HCT116 (cell line): ENCODE results near the gene EYA4. TPM values are rescaled to one million over a fixed set of nuclear protein-coding genes. Genes with fewer than 3 reads are reported as not detected.

ENCODE experiments used
- ATAC-seq: fragments of 200-7000 bp; cut with Tn5 transposase; 2 replicates; pipeline ENCODE4 v1.9.1; 2020; ENCODE audit warnings: mild to moderate bottlenecking, moderate library complexity
- BruUV-seq: library from RNA; stranded (reverse); fragments of 400-500 nt; replicated peaks from 2 replicates; lab custom pipeline; 2021; lab: Mats Ljungman, UMichigan
- CTCF ChIA-PET: fragments of 300-600 bp; sonication (Branson Sonifier 250); formaldehyde crosslinking; loops from one replicate; lab custom pipeline; 2021; ENCODE audit warnings: antibody characterized with exemption; lab: Charles Lee
- POLR2A ChIA-PET: fragments of 300-600, 350-600 bp; sonication (Branson Sonifier 250); formaldehyde crosslinking; loops from one replicate; lab custom pipeline; 2021; ENCODE audit warnings: antibody characterized with exemption; lab: Charles Lee
- RAD21 ChIA-PET, 2 experiments: fragments of 300-600 bp; sonication (Branson Sonifier 250); formaldehyde crosslinking; loops; one replicate each; lab custom pipeline; 2023; ENCODE audit warnings: low total read pairs in 2 of 2; ENCODE audit not compliant: uncharacterized antibody in 2 of 2, unreplicated experiment in 2 of 2, low non-redundant PET in 1 of 2; lab: Charles Lee
- DNase-seq: peaks from one replicate; pipeline ENCODE4 v3.0.0-alpha.2; 2010; ENCODE audit warnings: low read depth, low spot score
- H2AFZ ChIP-seq: fragments of 200-600 bp; shearing (Covaris generic), sonication (generic); 2 replicates; pipeline ENCODE4 v1.6.1; 2017; ENCODE audit warnings: low read depth, mixed run types, mixed read lengths, antibody characterized with exemption, low read length; ENCODE audit not compliant: poor library complexity, severe bottlenecking
- H3K27ac ChIP-seq: 2 replicates; pipeline ENCODE4 v1.5.1; 2012; ENCODE audit warnings: low read depth, low read length
- H3K27me3 ChIP-seq: fragments of 200-600 bp; sonication (generic); 2 replicates; pipeline ENCODE4 v1.6.1; 2016; ENCODE audit warnings: mixed run types, low read length, mixed read lengths; ENCODE audit not compliant: insufficient read depth
- H3K36me3 ChIP-seq, 2 experiments: fragments of 200-500 bp in 1 of 2; fragments of 200-600 bp in 1 of 2; sonication (Bioruptor generic) in 1 of 2; sonication (generic) in 1 of 2; 2 replicates each; pipeline versions ENCODE4 v1.5.1 to v1.6.1; 2014 to 2016; ENCODE audit warnings: low read length in 2 of 2, inconsistent platforms in 1 of 2, mixed read lengths in 1 of 2, mixed run types in 1 of 2; ENCODE audit not compliant: insufficient read depth in 2 of 2, control insufficient read depth in 1 of 2
- H3K4me1 ChIP-seq, 2 experiments: fragments of 200-600 bp in 1 of 2; sonication (generic) in 1 of 2; 2 replicates each; pipeline versions ENCODE4 v1.5.1 to v1.6.1; 2012 to 2017; ENCODE audit warnings: low read length in 2 of 2, inconsistent platforms in 1 of 2, mild to moderate bottlenecking in 1 of 2, mixed read lengths in 1 of 2, mixed run types in 1 of 2, moderate library complexity in 1 of 2; ENCODE audit not compliant: insufficient read depth in 2 of 2, control insufficient read depth in 1 of 2
- H3K4me2 ChIP-seq: fragments of 200-600 bp; sonication (generic); 2 replicates; pipeline ENCODE4 v1.6.1; 2017; ENCODE audit warnings: mixed run types, low read length, mixed read lengths
- H3K4me3 ChIP-seq, 2 experiments: fragments of 200-600 bp in 1 of 2; sonication (generic) in 1 of 2; replicated peaks in 1 of 2; 2 replicates each; pipeline ENCODE4 v1.5.1; 2011 to 2016; ENCODE audit warnings: low read length in 2 of 2, control low read depth in 1 of 2, low read depth in 1 of 2, mild to moderate bottlenecking in 1 of 2, mixed read lengths in 1 of 2, mixed run types in 1 of 2
- H3K79me2 ChIP-seq: fragments of 200-600 bp; sonication (generic); 2 replicates; pipeline ENCODE4 v1.6.1; 2017; ENCODE audit warnings: mild to moderate bottlenecking, mixed run types, low read length, moderate library complexity, mixed read lengths; ENCODE audit not compliant: insufficient read depth
- H3K9ac ChIP-seq: fragments of 200-600 bp; sonication (generic); 2 replicates; pipeline ENCODE4 v1.6.1; 2016; ENCODE audit warnings: low read length, mixed read lengths
- H3K9me2 ChIP-seq: fragments of 200-600 bp; sonication (generic), shearing (Covaris generic); 2 replicates; pipeline ENCODE4 v1.6.1; 2017; ENCODE audit warnings: mixed run types, mild to moderate bottlenecking, moderate library complexity; ENCODE audit not compliant: insufficient read depth
- H3K9me3 ChIP-seq, 2 experiments: fragments of 200-500 bp in 1 of 2; fragments of 200-600 bp in 1 of 2; sonication (Bioruptor generic) in 1 of 2; sonication (generic) in 1 of 2; 2 replicates each; pipeline ENCODE4 v1.6.1; 2014 to 2017; ENCODE audit warnings: low read length in 2 of 2, mixed read lengths in 2 of 2, inconsistent platforms in 1 of 2, low read depth in 1 of 2, mild to moderate bottlenecking in 1 of 2, mixed run types in 1 of 2, moderate library complexity in 1 of 2; ENCODE audit not compliant: control insufficient read depth in 1 of 2, insufficient read depth in 1 of 2
- H4K20me1 ChIP-seq: fragments of 200-600 bp; sonication (generic), shearing (Covaris generic); 2 replicates; pipeline ENCODE4 v1.6.1; 2017; ENCODE audit warnings: mixed run types, mild to moderate bottlenecking, moderate library complexity; ENCODE audit not compliant: insufficient read depth
- CBX3 ChIP-seq: IDR thresholded peaks from 2 replicates; pipeline ENCODE4 v1.6.1; 2012; ENCODE audit warnings: low read depth
- EGR1 ChIP-seq: IDR thresholded peaks from 2 replicates; pipeline ENCODE4 v1.6.1; 2012; ENCODE audit warnings: low read depth
- FOSL1 ChIP-seq: IDR thresholded peaks from 2 replicates; pipeline ENCODE4 v1.6.1; 2012; ENCODE audit warnings: low read depth
- POLR2AphosphoS5 ChIP-seq: IDR thresholded peaks from 2 replicates; pipeline ENCODE4 v1.6.1; 2011; ENCODE audit warnings: mild to moderate bottlenecking, low read depth, low read length, moderate library complexity
- RAD21 ChIP-seq: IDR thresholded peaks from 2 replicates; pipeline ENCODE4 v1.6.1; 2012; ENCODE audit warnings: low read depth, mild to moderate bottlenecking
- SRF ChIP-seq: IDR thresholded peaks from 2 replicates; pipeline ENCODE4 v1.6.1; 2012; ENCODE audit warnings: low read depth
- TCF7L2 ChIP-seq: IDR thresholded peaks from 2 replicates; pipeline ENCODE4 v1.7.0; 2011; ENCODE audit warnings: borderline replicate concordance, inconsistent platforms; ENCODE audit not compliant: insufficient read depth, insufficient read length; ENCODE audit errors: extremely low read depth
- intact Hi-C: fragments of 100-400 bp; cut with micrococcal nuclease; formaldehyde crosslinking; loops from 2 replicates; pipeline ENCODE4 v1.10.0; 2022
- total RNA-seq: library from RNA; stranded (reverse); gene quantifications from one replicate; pipeline ENCODE4 v1.2.1, GENCODE V29; 2021; ENCODE audit not compliant: unreplicated experiment
- TF ChIP-seq, protein P1 (sequence below): IDR thresholded peaks from 2 replicates; pipeline ENCODE4 v1.6.1; 2012
- TF ChIP-seq, protein P2 (sequence below), 3 experiments: fragments of 200-600 bp in 1 of 3; sonication (generic) in 1 of 3; IDR thresholded peaks in 2 of 3; conservative IDR thresholded peaks in 1 of 3; 2 replicates each; pipeline ENCODE4 v1.5.1; 2012 to 2017; ENCODE audit warnings: low read depth in 2 of 3, low read length in 2 of 3, antibody characterized with exemption in 1 of 3, borderline replicate concordance in 1 of 3, control low read depth in 1 of 3, mild to moderate bottlenecking in 1 of 3, mixed read lengths in 1 of 3, mixed run types in 1 of 3, moderate library complexity in 1 of 3; ENCODE audit not compliant: insufficient read depth in 1 of 3

EYA4 gene
- total RNA-seq, 1 experiment from 2014 or later: not detected

GRCh38 chr6:133244519-133244918, 3.4 kb downstream of the EYA4 start:
- H2AFZ ChIP-seq: no peak overlapping the region
- no peak overlapping the region for H3K27ac ChIP-seq
- no peaks in the 10 kb centered on the region for H4K20me1 ChIP-seq
- intact Hi-C loops: no loop called here
- H3K9ac ChIP-seq: no peak overlapping the region
- no TSS peak for BruUV-seq
- peaks cover 15% of the 10 kb centered on the region; the same call in 1 of the 2 replicates for H3K27me3 ChIP-seq
- no peaks in the 10 kb centered on the region for H3K36me3 ChIP-seq
- no peaks in the 10 kb centered on the region for H3K9me3 ChIP-seq
- H3K79me2 ChIP-seq: no peaks in the 10 kb centered on the region
- H3K4me1 ChIP-seq: no peaks in the 10 kb centered on the region
- TF ChIP-seq CBX3: no peak
- TF ChIP-seq FOSL1: no peak
- TF ChIP-seq TCF7L2: no peak
- TF ChIP-seq SRF: no peak
- no peak for TF ChIP-seq EGR1
- TF ChIP-seq, protein P1, sequence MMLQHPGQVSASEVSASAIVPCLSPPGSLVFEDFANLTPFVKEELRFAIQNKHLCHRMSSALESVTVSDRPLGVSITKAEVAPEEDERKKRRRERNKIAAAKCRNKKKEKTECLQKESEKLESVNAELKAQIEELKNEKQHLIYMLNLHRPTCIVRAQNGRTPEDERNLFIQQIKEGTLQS: no peak
- no peak for TF ChIP-seq POLR2AphosphoS5
- no peak for TF ChIP-seq RAD21
- TF ChIP-seq, protein P2, sequence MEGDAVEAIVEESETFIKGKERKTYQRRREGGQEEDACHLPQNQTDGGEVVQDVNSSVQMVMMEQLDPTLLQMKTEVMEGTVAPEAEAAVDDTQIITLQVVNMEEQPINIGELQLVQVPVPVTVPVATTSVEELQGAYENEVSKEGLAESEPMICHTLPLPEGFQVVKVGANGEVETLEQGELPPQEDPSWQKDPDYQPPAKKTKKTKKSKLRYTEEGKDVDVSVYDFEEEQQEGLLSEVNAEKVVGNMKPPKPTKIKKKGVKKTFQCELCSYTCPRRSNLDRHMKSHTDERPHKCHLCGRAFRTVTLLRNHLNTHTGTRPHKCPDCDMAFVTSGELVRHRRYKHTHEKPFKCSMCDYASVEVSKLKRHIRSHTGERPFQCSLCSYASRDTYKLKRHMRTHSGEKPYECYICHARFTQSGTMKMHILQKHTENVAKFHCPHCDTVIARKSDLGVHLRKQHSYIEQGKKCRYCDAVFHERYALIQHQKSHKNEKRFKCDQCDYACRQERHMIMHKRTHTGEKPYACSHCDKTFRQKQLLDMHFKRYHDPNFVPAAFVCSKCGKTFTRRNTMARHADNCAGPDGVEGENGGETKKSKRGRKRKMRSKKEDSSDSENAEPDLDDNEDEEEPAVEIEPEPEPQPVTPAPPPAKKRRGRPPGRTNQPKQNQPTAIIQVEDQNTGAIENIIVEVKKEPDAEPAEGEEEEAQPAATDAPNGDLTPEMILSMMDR (IDR thresholded peaks at IDR 0.05 in 2 of 3, conservative IDR thresholded peaks at IDR 0.05 in 1 of 3; ENCODE audit: borderline replicate concordance in 1 of 3, insufficient read depth in 1 of 3, low read depth in 2 of 3, low read length in 2 of 3): no peak
- ATAC-seq: no peak
- ChIA-PET CTCF (interaction anchor here (0.7 kb wide), 1 partner anchor 673 kb away, joined by 3 read pairs; no protein-coding TSS in a partner anchor), POLR2A (no interaction called here), RAD21 (no interaction called here)
- DNase-seq: no peak
- H3K9me2 ChIP-seq: no peaks in the 10 kb centered on the region
- no peak overlapping the region for H3K4me2 ChIP-seq
- H3K4me3 ChIP-seq: no peak overlapping the region
